Subcutaneous adipose tissue (tissue), 4 donors: ENCODE data around the gene RAB5B. TPM values are rescaled to one million over a fixed set of nuclear protein-coding genes. Genes with fewer than 3 reads are reported as not detected.

Experiments used
- CTCF ChIP-seq: fragments of 450-650 bp; IDR thresholded peaks from one replicate; pipeline ENCODE4 v1.5.1; 2016; ENCODE audit warnings: low read depth, mild to moderate bottlenecking, control low read depth, antibody characterized with exemption, moderate library complexity
- total RNA-seq, 4 donors: library from RNA; depleted of rRNA; stranded (reverse); fragments of >200 nt; gene quantifications; one replicate each; pipeline ENCODE4 v1.1.0, GENCODE V29; 2016

The RAB5B gene
- total RNA-seq, 4 donors from 2014 or later = 55.4 to 70.9 (median 63.1) TPM

DNA sequence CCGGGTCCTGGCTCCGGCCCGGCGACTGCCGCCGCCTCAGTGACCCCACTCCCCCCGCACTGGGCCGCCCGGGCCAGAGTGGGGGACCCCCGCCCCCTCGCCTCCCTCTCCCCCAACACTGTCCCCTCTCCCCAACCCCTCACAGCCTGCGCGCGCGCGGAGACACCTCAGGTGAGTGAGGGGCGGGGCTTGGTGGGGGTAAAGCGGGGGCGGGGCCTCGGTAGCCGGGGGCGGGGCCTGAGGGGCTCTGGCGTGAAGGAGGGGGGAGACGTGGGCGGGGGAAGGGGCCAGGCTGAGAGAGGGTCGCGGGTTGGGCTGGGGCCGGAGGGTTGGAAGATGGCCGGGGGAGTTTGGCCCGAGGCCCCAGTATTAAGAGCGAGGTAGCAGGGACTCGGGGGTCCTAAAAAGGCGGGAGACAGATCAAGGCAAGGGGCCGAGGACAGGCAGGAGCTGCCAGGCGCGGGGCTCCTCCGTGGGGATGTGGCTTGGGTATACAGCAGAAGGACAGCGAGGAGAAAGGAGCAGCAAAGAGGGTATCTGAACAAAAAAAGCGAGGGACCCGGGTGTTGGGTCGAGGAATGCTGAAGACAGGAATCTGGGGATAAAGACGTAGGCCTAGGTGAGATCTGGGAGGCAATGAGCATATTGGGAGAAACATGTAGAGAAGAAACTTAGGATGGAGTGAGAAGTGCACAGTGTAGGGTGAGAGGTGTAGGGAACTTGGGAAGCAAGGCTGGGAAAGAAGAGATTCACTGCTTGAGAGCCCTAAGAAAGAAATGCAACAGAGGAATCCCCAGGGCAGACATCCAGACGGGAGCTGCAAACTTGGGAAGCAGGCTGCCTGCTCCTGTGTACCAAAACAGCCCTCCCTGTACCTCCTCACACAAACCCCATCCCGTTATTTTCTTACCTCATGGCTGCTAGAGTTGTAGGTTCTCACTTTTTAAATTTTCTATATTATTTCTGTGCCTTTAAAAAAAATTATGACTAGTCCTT is 34.0 kb downstream of the RAB5B start:
- TF ChIP-seq CTCF = no peak

DNA sequence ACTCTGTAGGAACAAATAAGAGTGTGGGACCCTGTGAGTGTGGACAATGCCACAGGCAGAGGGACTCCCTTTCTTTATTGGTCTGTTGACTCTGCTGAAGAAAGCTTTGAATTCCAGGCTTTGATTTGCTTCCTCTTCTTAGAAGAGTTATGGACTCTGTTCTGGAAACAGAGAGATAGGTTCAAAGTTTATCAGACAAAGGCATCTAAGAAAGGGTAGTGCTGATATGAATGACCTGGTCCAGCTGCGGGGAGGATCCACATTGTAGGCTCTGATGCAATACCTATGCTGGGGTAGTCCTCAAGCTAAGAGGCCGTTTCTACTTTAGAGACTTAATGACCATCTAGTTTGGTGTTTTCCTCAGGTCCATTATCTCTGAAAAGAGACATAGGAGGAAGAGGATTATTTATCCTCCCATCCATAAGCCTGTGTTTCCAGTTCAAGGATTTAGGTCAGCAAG is 36.3 kb downstream of the RAB5B start:
- TF ChIP-seq CTCF = no peak

- TF ChIP-seq CTCF = no peak
Observed at GRCh38 chr12:56011509-56012090, 37.7 kb downstream of the RAB5B start.

GRCh38 chr12:56013482-56013881 is 39.6 kb downstream of the RAB5B start:
- TF ChIP-seq CTCF = no peak

DNA sequence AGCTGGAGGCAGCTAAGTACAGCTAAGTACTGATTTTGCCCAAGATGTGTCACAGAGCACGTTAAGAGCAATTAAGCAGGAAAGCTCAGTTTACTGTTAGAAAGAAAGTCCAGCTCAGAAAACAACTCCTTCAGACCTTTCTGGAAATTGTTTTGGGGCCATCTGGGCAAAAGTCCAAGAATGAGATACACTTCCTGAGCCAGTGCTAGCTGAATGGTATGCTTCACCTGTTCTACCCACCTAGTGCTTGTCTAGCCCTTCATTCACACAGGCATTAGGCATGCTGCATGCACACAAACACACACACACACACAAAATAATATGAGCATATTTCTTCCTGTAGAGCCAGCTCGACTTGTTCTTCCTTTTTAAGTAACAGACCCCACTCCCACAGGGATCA is 40.3 kb downstream of the RAB5B start:
- no peak for TF ChIP-seq CTCF

DNA sequence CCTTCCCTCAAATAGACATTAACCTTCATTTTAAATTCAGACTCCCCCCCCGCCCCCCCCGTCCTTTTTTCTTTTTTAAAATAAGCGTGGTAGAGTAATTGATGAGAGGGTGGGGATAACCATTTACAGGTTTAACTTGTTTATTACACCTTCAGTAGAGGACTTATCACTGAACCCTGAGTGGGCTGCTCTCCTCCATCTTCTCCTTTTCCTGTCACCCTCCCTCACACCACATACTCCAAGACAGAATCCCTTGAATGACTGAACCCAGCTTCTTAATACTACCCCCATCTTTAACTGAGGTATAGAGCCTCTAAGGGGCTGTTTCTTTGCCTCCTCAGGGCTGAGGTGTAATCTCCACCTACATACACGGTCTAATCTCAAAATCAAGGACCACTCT is 43.3 kb downstream of the RAB5B start:
- no peak for TF ChIP-seq CTCF

GRCh38 chr12:56018356-56018755 is 44.5 kb downstream of the RAB5B start:
- TF ChIP-seq CTCF = no peak
